ENCODE results near the gene PHPT1. TPM values are rescaled to one million over a fixed set of nuclear protein-coding genes. Genes with fewer than 3 reads are reported as not detected.
A peak's percentile ranks its signal among the peaks of the same experiment; 100 is the strongest.

The PHPT1 gene
- total and polyA plus RNA-seq, 2 of the 13 experiments (the other 11 are each of a cell fraction or from before 2014, with no cell fraction given), result 189 to 192 TPM

DNA sequence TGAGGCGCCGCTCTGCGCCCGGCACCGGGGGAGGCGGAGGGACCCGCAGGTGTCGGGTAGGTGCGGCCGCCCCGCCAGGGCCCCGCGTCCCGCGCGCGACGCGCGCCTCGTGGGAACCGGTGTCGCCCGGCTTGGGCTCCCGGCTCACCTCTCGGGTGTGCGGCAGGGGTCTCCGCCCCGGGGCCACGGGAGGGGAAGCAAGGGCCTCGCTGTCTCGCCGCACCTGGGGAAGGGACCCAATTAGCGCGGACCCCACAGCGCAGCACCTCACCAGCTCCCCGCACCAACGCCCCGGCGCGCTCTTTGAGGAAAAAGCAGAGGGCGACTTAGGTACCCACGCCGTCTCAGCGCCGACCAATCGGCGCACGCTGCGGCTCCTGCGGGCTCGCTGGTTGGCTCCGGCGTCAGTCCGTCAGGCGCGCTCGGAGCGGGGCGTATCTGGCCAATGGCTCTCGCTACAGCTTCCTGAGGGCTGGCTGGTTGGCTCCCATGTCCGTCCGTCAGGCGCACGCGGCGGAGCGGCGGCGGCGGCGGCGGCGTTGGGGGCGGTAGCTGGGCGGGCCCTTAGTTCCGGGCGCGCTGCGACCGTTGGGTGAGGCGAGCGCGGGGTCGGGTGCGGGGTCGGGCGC, 36.9 kb downstream of the PHPT1 start, which contains the start of gene TRAF2 (continued):
- TF ChIP-seq ZNF431 (CRISPR knock-in tag; IDR thresholded peaks at IDR 0.05; ENCODE audit: borderline replicate concordance, low read depth) (no peak), ZNF12 (CRISPR knock-in tag; IDR thresholded peaks at IDR 0.05) (no peak), ZEB1 (IDR thresholded peaks at IDR 0.05; ENCODE audit: insufficient replicate concordance, low read depth) (no peak), JUND (CRISPR knock-in tag; IDR thresholded peaks at IDR 0.05) (no peak), CAMTA2 (CRISPR knock-in tag; IDR thresholded peaks at IDR 0.05; ENCODE audit: borderline replicate concordance) (no peak), EZH2 (conservative IDR thresholded peaks at IDR 0.05; ENCODE audit: low read depth, low read length) (no peak), IRF2 (CRISPR knock-in tag; IDR thresholded peaks at IDR 0.05) (peak; percentile 53; the same call in 1 of the 2 replicates), KMT2B (CRISPR knock-in tag; IDR thresholded peaks at IDR 0.05) (peak; percentile 67; the same call in 1 of the 2 replicates), REXO4 (CRISPR knock-in tag; IDR thresholded peaks at IDR 0.05; ENCODE audit: borderline replicate concordance) (no peak), ZBTB21 (CRISPR knock-in tag; IDR thresholded peaks at IDR 0.05) (no peak), LCORL (IDR thresholded peaks at IDR 0.05) (no peak), LCORL (CRISPR knock-in tag; IDR thresholded peaks at IDR 0.05) (no peak), ZBTB1 (CRISPR knock-in tag; IDR thresholded peaks at IDR 0.05; ENCODE audit: borderline replicate concordance) (no peak), MEF2D (CRISPR knock-in tag; IDR thresholded peaks at IDR 0.05) (no peak), PAWR (CRISPR knock-in tag; IDR thresholded peaks at IDR 0.05; ENCODE audit: borderline replicate concordance) (no peak), ESRRA (CRISPR knock-in tag; IDR thresholded peaks at IDR 0.05; ENCODE audit: low read depth) (peak; percentile 24; the same call in 1 of the 2 replicates), SP1 (IDR thresholded peaks at IDR 0.05) (no peak), SP1 (CRISPR knock-in tag; IDR thresholded peaks at IDR 0.05) (no peak), ZNF709 (CRISPR knock-in tag; IDR thresholded peaks at IDR 0.05) (no peak), SMAD1 (CRISPR knock-in tag; IDR thresholded peaks at IDR 0.05; ENCODE audit: borderline replicate concordance, low read depth) (no peak), ZIK1 (CRISPR knock-in tag; IDR thresholded peaks at IDR 0.05; ENCODE audit: borderline replicate concordance, low read depth) (peak; percentile 36; the same call in 1 of the 2 replicates), POGZ (CRISPR knock-in tag; IDR thresholded peaks at IDR 0.05) (no peak), U2AF1 (optimal IDR thresholded peaks at IDR 0.05; ENCODE audit: low read depth, low read length) (peak; percentile 63), HOXD1 (CRISPR knock-in tag; IDR thresholded peaks at IDR 0.05) (0 out of 2 replicates have a peak, but pooled peaks have one; percentile 60)
- TF ChIP-seq, protein P1, sequence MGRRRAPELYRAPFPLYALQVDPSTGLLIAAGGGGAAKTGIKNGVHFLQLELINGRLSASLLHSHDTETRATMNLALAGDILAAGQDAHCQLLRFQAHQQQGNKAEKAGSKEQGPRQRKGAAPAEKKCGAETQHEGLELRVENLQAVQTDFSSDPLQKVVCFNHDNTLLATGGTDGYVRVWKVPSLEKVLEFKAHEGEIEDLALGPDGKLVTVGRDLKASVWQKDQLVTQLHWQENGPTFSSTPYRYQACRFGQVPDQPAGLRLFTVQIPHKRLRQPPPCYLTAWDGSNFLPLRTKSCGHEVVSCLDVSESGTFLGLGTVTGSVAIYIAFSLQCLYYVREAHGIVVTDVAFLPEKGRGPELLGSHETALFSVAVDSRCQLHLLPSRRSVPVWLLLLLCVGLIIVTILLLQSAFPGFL (CRISPR knock-in tag; IDR thresholded peaks at IDR 0.05), result no peak
- TF ChIP-seq, protein P2, sequence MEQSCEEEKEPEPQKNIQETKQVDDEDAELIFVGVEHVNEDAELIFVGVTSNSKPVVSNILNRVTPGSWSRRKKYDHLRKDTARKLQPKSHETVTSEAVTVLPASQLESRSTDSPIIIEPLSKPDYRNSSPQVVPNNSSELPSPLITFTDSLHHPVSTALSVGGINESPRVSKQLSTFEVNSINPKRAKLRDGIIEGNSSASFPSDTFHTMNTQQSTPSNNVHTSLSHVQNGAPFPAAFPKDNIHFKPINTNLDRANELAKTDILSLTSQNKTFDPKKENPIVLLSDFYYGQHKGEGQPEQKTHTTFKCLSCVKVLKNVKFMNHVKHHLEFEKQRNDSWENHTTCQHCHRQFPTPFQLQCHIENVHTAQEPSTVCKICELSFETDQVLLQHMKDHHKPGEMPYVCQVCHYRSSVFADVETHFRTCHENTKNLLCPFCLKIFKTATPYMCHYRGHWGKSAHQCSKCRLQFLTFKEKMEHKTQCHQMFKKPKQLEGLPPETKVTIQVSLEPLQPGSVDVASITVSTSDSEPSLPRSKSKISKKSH (CRISPR knock-in tag; IDR thresholded peaks at IDR 0.05; ENCODE audit: borderline replicate concordance), result no peak
- TF ChIP-seq, protein P3, sequence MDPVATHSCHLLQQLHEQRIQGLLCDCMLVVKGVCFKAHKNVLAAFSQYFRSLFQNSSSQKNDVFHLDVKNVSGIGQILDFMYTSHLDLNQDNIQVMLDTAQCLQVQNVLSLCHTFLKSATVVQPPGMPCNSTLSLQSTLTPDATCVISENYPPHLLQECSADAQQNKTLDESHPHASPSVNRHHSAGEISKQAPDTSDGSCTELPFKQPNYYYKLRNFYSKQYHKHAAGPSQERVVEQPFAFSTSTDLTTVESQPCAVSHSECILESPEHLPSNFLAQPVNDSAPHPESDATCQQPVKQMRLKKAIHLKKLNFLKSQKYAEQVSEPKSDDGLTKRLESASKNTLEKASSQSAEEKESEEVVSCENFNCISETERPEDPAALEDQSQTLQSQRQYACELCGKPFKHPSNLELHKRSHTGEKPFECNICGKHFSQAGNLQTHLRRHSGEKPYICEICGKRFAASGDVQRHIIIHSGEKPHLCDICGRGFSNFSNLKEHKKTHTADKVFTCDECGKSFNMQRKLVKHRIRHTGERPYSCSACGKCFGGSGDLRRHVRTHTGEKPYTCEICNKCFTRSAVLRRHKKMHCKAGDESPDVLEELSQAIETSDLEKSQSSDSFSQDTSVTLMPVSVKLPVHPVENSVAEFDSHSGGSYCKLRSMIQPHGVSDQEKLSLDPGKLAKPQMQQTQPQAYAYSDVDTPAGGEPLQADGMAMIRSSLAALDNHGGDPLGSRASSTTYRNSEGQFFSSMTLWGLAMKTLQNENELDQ (CRISPR knock-in tag; IDR thresholded peaks at IDR 0.05; ENCODE audit: borderline replicate concordance), result no peak

Data from HepG2 (cell line).